HG02759 (cell line): ENCODE data around the gene NTRK2.
"Not testable (repeated sequence)": the region's sequence is repeated elsewhere in the genome, so short reads cannot be mapped to it uniquely, and the experiment has no call there.

Experiments used
- ATAC-seq: cut with Tn5 transposase; IDR thresholded peaks from one replicate; pipeline ENCODE4 v1.9.1; 2021; ENCODE audit warnings: mild to moderate bottlenecking, moderate library complexity; ENCODE audit not compliant: unreplicated experiment

The NTRK2 gene

DNA sequence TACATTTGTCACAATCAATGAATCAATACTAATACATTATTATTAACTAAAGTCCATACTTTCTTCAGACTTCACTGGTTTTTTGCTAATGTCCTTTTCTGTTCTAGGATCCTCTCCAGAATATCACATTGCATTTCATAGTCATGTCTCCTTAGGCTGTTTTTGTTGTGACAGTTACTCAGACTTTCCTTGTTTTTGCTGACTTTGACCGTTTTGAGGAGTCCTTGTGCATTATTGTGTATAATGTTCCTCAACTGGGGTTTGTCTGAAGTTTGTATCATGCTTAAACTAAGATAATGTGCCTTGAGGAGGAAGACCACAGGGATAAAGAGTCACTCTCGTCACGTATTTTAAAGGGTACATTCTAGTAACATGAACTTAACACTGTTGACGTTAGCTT is 376.9 kb downstream of the NTRK2 start:
- no peak for ATAC-seq

- ATAC-seq, result no peak
Measured at GRCh38 chr9:85053206-85053786, 383.8 kb downstream of the NTRK2 start.

GRCh38 chr9:85054017-85054416 is 384.5 kb downstream of the NTRK2 start:
- ATAC-seq, result no peak

DNA sequence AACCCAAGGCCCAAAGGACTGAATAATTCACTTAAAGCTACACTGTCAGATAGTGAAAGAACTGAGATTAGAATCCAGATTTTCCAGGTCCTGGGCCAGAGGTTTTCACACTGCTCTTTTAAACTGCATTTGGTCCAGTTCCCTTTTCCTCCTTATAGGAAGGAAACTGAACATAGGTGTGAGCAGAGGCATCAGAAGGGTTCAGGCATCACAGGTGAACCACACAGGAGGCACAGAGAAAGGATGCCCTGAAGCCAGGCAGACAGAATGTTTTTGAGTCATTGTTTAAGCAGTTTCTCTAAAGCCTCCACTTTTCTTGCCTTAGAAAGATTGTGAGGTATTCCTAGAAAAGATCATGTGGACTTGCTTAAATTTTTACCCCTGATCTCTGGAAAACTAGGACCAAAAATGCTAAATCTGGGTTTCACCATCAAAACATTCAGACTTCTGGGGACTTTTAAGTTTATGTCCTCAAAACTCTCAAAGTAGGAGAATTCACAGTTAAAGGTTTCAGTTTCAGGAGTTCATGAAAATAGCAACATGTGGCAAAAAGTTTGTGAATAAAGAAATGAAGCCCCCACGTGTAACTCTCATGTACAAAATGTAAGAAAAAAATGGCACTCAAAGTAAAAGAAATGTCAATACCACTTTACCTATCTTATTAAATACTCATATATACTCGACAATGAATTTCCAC is 386.1 kb downstream of the NTRK2 start:
- ATAC-seq, result peak; percentile 69

GRCh38 chr9:85056203-85056572 is 386.7 kb downstream of the NTRK2 start:
- peak; percentile 56 for ATAC-seq

- no peak for ATAC-seq
Measured at GRCh38 chr9:85061969-85062368, 392.4 kb downstream of the NTRK2 start.

DNA sequence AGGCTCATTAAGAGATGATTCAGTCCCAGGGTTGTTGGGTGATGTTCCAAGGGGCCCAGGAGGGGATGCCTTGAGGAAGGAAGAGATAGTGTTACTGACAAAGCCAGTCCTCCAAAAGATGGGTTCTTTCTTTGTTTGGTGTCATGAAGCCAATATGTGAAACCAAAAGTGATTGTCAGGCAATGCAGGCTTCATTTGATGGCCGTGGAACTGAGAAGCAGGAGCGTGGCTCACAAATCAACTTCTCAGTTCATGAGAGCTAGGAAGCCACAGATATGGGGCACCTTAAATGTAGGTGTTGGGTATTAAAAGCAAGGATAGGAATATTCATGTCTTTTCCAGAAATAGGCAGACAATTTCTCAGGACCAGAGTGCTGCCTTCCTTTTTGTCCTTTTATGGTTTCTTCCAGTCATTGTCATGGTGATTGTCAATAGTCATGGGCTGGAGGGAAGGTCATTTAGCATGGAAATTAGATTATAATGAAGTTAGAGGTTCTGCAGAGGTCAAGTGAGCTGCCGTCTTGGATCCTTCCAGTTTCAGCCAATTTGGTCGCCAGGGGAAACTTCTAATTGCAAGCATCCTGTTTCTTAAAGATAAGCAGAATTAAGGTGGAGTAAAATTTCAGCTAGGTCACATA is 393.0 kb downstream of the NTRK2 start:
- ATAC-seq, result no peak

DNA sequence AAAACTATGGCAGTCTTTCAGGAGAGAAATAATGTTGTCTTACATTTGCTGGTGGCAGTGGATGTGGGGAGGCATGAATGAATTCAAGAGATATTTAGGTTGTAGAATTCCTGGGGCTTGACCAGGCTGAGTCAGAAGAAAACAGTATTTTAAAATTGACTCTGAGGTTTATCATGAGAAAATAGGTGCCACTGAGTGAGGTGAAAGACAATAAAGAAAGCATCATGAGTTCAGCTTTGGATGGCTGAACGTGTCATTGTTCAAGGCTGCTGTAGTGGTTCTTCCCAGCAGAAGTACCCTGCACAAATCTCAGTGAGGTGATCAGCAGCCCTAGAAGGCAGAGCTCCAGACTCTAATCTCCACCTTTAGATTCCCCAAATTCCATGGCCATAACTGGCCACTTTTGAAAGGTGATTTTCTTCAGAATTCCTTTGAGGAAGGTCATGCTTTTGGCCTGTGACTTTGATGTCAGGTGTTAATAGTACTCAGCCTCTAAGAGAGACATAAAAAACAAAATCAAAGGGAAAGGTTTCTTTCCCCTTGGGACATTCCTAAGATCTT is 395.4 kb downstream of the NTRK2 start:
- ATAC-seq, result no peak

DNA sequence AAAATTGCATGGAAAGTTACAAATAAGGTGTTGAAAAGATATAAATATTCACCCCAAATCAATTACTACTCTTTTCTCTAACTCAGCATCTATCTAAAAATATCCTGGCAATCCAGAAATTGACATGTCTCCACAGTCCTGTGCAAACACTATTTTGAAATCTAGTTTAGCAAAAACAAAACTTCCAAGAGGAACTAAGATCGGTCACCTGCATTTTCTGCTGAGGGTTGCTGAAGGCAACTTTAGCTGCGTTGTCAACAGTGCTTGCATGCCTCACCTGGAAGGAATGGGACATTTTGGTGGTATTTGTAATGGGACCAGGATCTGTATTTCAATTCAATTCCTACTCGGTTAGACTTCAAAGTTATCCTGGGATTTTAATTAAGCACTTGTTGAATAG is 398.3 kb downstream of the NTRK2 start:
- ATAC-seq, result peak; percentile 79

DNA sequence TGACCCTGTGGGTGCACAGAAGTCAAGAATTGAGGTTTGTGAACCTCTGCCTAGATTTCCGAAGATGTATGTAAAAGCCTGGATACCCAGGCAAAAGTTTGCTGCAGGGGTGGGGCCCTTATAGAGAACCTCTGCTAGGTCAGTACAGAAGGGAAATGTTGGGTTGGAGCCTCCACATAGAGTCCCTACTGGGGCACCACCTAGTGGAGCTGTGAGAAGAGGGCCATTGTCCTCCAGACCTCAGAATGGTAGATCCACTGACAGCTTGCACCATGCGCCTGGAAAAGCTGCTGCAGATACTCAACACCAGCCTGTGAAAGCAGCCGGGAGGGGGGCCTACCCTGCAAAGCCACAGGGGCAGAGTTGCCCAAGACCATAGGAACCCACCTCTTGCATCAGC is 399.9 kb downstream of the NTRK2 start:
- not testable (repeated sequence) for ATAC-seq
